Renal cortical epithelial cell (primary cell): ENCODE results near the gene CHTF18. TPM values are rescaled to one million over a fixed set of nuclear protein-coding genes. Genes with fewer than 3 reads are reported as not detected.

Experiments used
- DNase-seq: peaks from one replicate; pipeline ENCODE4 v3.0.0-alpha.2; 2011; ENCODE audit warnings: low read depth
- total RNA-seq: library from RNA; depleted of rRNA; stranded (reverse); fragments of >200 nt; gene quantifications from 2 replicates; pipeline ENCODE4 v1.2.3, GENCODE V29; 2014

The CHTF18 gene
- total RNA-seq, 1 donor from 2014 or later, result 4.2 TPM

DNA sequence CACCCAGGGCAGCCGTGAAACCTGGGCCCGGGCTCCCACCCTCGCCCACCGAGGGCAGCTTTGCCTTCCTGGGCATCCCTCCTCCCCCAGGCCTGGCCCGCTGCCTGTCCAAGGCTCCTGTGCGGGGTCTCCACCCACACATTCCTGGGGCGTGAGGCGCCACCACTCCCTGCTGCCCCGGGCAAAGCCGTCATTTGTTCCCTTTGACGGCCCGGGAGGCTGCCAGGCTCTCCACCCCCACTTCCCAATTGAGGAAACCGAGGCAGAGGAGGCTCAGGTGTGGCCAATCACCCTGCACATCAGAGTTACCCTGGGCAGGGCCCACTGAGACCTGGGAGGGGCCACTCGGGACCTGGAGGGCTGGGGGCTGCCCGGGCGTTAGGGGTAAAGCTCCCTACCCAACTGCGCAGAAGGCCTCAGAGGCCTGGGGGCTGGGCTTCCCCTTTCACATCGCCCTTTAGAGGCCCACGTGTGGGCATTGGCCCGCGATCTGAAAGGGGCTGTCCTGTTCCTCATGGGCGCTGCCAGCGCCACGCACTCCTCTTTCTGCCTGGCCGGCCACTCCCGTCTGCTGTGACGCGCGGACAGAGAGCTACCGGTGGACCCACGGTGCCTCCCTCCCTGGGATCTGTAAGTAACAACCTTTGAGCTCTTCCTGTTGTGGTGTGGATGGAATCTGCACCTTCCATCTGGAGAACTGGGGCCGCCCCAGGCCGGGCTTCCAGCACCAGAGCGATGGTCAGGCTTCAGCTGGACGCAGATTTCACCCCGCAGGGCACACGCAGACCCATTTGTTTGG lies 27.7 kb upstream of the CHTF18 start, which contains the start of gene MSLN:
MSLN (plus strand) TSS at position 190 of the 799 bp plus-strand sequence. CDS start 1,947 bp downstream, outside the sequence.
- DNase-seq, result peak; percentile 33

DNA sequence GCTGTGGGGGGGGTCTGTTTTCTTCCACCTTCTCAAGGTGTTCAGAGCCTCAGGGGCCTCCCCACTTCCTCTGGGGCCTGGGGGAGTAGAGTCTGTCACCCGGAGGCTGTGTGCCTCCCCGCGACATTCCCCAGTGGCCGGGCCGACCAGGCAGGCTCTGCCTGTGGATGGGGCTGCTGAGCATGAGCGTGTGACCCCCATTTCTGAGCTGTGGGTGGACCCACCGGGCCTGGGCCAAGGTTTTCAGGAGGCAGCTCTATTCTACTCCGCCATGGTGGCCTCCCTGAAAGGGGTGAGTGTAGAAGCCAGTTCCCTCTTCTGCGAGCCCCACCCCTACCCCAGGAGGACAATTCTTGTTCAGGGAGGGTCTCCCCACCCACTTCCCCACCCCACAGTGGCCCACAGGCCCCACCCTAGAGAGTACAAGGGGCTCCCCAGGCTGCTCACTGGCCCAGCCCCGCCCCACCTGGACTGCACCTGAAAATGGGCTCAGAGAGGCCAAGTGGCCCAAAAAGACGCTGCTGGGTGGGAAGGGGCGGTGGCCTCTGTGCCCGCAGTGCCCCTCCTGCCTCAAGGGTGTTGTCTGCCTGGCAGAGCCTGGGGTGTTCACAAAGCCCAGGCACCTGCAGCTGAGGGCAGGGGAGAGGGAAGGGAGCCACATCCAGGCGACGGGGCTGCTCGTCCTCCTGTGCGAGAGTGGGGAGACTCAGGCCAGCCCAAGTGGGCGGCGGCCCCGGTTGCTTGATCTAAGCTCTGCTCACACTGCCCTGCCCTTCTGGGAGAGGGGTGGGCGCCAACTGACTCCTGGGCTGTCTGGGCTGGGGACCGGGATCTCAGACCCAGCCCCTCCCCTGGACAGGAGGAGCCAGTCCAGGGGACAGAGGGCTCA lies 26.6 kb upstream of the CHTF18 start:
- no peak for DNase-seq

DNA sequence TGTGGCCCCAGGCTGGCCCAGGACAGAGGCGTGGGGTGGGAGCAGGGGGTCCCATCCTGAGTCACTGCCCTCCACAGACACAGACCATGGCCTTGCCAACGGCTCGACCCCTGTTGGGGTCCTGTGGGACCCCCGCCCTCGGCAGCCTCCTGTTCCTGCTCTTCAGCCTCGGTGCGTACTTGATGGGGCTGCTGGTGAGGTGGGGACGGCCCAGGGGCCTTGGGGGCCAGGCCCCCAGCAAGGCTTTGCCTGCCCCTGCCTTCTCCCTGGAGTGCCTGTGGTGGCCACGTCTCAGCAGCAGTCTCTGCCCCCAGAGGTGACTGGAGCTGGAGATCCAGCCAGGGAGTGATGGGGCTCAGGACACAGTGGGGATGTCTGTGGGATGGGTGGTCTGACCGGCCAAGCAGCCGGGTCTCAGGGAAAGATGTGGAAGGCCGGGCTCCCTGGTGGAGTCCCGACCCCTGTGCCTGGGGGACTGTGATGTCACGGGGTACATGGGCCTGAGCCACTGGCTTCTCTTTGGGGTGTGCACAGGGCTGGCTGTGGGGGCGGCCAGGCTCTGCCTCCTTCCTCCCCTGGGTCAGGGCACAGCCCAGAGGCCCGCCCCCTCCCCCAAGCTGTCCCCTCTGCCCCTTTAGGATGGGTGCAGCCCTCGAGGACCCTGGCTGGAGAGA lies 25.7 kb upstream of the CHTF18 start:
- no peak for DNase-seq

DNA sequence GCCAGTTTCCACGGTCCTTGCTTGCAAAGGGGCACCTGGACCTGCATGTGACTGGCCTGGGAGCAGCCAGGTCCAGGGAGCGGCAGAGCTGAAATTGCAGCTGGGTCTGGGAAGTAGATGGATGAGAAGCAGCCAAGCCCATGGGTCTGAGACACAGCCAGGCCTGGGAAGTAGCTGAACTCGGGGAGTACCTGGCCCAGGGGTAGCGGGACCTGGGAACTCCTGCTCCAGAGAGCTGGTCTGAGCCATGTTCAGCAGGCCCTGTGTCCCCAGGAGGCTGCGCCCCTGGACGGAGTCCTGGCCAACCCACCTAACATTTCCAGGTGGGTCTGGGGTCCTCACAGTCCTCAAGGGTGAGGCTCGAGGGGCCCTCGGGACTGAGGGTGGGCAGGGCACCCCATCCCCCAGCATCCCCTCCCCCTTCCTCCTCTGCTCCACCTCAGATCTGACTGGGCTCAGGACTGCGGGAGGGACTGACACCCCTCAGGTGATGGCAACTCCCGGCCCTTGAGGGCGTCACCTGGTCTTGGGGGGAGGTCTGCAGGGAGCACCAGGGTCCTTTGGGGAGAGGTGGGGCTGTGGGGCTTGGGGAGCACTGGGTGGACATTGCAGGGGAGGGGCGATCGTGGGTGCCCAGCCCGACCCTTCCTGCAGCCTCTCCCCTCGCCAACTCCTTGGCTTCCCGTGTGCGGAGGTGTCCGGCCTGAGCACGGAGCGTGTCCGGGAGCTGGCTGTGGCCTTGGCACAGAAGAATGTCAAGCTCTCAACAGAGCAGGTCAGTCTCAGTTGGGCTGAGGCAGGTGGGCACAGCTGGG lies 24.8 kb upstream of the CHTF18 start:
- no peak for DNase-seq

DNA sequence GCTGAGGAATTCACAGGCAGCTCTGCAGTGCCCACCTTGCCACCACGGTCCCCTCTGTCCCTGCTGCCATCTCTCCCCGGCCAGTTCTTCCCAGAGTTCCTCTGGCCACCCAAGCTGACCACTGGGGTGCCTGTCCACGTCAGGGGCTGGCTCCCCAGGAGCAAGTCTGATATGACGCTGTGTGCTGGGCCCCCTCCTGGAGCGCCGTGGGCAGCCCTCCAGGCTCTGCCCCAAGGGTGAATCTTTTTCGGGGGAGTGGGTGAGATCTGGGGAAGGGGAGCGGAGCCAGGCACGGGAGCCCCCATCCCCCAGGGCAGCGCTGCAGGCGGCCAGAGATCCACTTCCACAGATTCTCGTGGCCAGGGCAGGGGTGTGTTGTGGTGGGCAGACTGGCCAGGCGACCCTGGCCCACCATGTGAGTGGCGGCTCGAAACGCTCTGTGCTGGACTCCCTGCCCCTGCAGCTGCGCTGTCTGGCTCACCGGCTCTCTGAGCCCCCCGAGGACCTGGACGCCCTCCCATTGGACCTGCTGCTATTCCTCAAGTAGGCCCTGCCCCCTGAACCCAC lies 24.2 kb upstream of the CHTF18 start:
- no peak for DNase-seq

DNA sequence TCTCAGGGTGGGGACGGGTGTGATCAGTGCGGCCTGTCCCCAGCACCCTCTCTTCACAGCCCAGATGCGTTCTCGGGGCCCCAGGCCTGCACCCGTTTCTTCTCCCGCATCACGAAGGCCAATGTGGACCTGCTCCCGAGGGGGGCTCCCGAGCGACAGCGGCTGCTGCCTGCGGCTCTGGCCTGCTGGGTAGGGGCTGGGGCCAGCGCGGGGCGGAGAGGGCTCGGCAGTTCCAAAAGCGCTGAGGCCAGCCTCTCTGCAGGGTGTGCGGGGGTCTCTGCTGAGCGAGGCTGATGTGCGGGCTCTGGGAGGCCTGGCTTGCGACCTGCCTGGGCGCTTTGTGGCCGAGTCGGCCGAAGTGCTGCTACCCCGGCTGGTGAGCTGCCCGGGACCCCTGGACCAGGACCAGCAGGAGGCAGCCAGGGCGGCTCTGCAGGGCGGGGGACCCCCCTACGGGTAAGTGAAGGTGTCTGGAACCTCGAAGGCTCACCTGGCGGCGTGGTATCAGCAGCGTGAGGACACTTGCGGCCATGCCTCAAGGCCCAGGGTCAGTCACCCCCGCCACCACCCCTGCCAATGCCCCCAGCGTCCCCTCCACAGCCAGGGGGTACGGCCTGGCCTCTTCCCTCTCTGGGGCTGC lies 23.5 kb upstream of the CHTF18 start:
- DNase-seq, result no peak

DNA sequence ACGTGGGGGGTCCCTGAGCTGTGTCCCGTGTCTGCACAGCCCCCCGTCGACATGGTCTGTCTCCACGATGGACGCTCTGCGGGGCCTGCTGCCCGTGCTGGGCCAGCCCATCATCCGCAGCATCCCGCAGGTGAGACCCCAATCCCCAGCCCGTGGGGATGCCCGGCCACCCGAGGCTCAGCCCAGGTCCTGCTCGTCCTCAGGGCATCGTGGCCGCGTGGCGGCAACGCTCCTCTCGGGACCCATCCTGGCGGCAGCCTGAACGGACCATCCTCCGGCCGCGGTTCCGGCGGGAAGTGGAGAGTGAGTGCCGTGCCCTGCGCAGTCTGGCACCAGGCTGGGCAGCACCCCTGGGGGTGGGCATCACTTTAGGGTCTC lies 22.9 kb upstream of the CHTF18 start:
- DNase-seq, result no peak

DNA sequence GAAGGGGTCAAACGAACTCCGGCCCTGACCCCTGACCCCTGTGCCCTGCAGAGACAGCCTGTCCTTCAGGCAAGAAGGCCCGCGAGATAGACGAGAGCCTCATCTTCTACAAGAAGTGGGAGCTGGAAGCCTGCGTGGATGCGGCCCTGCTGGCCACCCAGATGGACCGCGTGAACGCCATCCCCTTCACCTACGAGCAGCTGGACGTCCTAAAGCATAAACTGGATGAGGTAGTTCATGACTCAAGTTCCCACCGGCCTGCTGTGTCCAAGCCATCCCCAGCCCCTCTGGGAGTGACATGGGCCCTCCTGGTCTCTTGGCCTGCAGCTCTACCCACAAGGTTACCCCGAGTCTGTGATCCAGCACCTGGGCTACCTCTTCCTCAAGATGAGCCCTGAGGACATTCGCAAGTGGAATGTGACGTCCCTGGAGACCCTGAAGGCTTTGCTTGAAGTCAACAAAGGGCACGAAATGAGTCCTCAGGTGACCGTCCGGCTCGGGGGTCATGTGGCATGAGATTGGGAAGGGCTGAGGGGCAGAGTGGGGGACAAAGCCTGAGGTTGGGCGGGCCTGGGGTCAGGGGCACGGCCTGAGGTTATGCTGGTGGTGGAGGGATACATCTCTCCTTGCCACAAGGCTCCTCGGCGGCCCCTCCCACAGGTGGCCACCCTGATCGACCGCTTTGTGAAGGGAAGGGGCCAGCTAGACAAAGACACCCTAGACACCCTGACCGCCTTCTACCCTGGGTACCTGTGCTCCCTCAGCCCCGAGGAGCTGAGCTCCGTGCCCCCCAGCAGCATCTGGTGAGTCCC lies 22.2 kb upstream of the CHTF18 start:
- no peak for DNase-seq

DNA sequence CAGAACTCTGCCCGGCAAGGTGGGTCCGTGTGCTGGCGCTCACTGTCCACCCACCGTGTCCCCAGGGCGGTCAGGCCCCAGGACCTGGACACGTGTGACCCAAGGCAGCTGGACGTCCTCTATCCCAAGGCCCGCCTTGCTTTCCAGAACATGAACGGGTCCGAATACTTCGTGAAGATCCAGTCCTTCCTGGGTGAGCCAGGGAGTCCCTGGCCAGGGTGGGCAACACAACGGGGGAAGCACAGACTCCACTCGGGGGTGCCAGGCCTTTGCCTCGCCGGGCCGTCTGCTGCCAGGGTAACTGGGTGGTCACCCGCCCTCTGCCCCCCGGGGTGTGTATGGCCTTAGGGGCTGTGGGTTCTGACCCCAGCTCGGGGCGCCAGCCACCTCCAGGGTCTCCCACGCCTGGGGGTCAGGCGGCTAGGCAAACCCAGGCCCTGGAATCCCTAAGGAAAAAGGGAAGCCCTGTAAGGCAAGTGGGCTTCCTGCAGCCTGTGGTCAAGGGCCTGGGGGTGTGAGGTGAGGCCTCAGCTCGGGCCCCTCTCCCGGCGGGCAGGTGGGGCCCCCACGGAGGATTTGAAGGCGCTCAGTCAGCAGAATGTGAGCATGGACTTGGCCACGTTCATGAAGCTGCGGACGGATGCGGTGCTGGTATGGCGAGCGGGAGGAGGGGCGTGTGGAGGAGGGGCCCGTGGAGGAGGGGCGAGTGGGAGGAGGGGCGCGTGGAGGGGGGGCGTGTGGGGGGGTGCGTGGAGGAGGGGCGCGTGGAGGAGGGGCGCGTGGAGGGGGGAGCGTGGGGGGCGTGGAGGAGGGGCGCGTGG lies 21.4 kb upstream of the CHTF18 start:
- no peak for DNase-seq

GRCh38 chr16:767743-768235 lies 20.6 kb upstream of the CHTF18 start:
- DNase-seq, result no peak

GRCh38 chr16:768428-768827 lies 20.0 kb upstream of the CHTF18 start:
- no peak for DNase-seq

DNA sequence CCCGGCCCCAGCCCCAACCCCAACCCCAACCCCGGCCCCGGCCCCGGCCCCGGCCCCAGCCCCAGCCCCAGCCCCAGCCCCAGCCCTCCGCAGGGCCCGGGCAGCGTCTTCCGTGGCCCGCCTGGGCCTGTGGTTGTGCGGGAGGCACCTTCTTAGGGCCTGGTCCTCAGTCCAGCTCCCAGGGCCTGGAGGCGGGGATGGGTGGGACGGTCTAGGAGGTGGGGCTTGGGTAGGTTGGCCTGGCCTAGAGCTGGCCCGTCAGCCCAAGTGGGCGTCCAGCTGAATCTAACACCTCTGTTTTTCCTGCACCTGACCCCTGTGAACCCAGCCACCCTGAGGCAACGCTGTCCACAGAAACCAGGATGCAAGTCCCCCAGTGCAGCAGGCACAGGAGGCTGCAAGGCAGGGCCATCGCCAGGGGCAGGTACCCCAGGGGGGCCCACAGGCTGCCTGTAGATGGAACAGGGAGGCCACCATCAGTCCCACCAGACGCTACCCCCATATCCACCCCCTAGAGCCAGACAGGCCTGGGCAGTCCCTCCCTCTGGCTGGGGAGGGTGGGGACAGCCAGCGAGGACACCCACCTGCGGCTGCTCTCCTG lies 19.1 kb upstream of the CHTF18 start:
- DNase-seq, result no peak

DNA sequence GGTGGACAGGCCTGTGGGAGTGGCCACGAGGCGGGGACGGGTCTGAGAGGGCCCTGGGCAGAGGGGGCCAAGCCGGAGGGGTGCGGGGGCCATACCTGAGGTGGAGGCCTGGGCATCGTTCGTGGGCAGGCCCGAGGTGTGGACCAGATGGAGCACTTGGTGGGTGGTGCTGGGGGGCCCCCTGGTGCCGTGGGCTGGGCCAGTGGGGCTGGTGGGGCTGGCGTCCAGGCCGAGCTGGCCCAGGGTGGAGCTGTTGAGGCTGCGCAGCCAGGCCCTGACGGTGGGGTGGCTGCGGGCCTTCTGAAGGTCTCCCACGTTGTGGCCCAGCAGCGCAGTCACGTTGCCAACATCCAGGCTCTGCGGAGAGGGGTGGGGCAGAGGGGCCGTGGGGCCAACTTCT lies 18.5 kb upstream of the CHTF18 start:
- DNase-seq, result no peak

DNA sequence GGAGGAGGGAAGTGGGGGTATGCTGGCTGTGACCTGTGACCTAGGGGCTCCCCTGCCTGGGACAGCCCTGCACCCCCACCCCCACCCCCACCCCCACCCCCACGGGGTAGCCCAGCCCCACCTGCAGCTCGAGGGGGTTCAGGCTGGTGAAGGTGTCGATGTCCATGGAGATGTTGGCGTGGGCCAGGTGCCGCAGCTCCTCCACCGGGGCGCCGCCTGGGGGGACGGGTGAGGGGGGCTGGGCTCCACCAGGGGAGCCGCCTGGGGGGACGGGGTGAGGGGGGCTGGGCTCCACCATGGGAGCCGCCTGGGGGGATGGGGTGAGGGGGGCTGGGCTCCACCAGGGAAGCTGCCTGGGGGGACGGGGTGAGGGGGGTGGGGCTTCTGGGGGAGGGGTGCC lies 18.0 kb upstream of the CHTF18 start:
- no peak for DNase-seq

DNA sequence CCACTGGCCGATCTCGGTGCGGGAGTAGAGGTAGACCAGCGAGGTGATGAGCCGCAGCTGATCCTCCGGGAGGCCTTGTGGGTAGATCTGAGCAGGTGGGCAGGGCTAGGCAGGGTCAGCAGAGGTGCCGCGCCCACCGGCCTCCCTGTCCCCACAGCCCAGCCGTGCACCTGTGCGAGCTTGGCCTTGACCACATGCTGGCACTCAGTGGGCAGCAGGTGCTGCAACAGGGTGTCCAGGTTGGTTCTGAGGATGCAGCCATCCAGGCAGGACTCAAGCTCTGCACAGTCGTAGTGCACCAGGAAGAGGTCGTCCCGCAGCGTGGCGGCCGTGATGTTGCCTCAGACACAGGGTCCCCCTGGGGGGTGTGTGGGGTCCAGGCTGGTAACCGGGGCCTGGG lies 15.5 kb upstream of the CHTF18 start:
- DNase-seq, result no peak

- no peak for DNase-seq
Measured at GRCh38 chr16:774086-775001, 14.1 kb upstream of the CHTF18 start.

DNA sequence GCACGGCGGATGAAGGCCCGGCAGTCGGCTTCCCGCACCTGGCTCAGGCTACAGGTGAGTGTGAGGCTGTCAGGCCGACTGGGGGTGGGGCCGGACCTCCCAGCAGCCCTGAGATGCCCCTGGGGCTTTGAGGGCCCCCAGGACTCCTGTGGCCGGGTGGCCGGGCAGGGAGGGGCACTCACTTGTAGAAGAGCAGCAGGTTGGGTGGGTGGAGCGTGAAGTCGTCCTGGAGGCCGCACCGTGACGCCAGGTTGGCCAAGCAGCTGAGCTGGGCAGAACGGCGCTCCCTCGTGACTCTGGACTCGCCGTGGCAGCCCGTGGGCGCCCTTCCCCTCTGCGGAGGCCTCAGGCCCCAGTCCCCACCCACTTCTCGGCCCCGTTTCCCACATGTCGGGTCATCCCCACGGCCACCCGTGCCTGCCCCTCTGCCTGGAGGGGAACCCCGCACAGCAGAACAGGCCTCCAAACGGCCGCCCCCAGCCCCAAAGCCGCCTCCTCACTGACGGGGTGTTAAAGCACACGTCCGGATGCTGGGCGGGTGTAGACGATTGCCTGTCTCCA lies 13.1 kb upstream of the CHTF18 start:
- DNase-seq, result no peak
